WERI-Rb-1 (cell line): Measurements from ENCODE around the gene DNAJC11.
"Not testable (repeated sequence)": the region's sequence is repeated elsewhere in the genome, so short reads cannot be mapped to it uniquely, and the experiment has no call there.

ENCODE experiments used
- DNase-seq: peaks from one replicate; pipeline ENCODE4 v3.0.0-alpha.2; 2020
- H3K27ac ChIP-seq: fragments of 250-450 bp; sonication (Bioruptor Pico); 2 replicates; pipeline ENCODE4 v1.5.1; 2020; ENCODE audit warnings: mild to moderate bottlenecking, moderate library complexity
- H3K27me3 ChIP-seq: fragments of 250-450 bp; sonication (Bioruptor Pico); 2 replicates; pipeline ENCODE4 v1.5.1; 2021; ENCODE audit warnings: mild to moderate bottlenecking, low read depth, moderate library complexity; ENCODE audit not compliant: insufficient read depth, severe bottlenecking
- H3K36me3 ChIP-seq: fragments of 250-450 bp; sonication (Bioruptor Pico); 2 replicates; pipeline ENCODE4 v1.5.1; 2020; ENCODE audit warnings: mild to moderate bottlenecking, moderate library complexity
- H3K4me3 ChIP-seq: 2 replicates; pipeline ENCODE4 v1.5.1; 2011; ENCODE audit warnings: low read depth, mild to moderate bottlenecking, control low read depth, low read length
- H3K9me3 ChIP-seq: fragments of 250-450 bp; sonication (Bioruptor Pico); 2 replicates; pipeline ENCODE4 v1.5.1; 2021; ENCODE audit warnings: mild to moderate bottlenecking, moderate library complexity; ENCODE audit not compliant: severe bottlenecking
- TF ChIP-seq, protein P1 (sequence below): IDR thresholded peaks from 2 replicates; pipeline ENCODE4 v1.5.1; 2011; ENCODE audit warnings: low read depth, mild to moderate bottlenecking, control low read depth, inconsistent platforms, low read length

DNAJC11 gene, protein sequence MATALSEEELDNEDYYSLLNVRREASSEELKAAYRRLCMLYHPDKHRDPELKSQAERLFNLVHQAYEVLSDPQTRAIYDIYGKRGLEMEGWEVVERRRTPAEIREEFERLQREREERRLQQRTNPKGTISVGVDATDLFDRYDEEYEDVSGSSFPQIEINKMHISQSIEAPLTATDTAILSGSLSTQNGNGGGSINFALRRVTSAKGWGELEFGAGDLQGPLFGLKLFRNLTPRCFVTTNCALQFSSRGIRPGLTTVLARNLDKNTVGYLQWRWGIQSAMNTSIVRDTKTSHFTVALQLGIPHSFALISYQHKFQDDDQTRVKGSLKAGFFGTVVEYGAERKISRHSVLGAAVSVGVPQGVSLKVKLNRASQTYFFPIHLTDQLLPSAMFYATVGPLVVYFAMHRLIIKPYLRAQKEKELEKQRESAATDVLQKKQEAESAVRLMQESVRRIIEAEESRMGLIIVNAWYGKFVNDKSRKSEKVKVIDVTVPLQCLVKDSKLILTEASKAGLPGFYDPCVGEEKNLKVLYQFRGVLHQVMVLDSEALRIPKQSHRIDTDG

DNA sequence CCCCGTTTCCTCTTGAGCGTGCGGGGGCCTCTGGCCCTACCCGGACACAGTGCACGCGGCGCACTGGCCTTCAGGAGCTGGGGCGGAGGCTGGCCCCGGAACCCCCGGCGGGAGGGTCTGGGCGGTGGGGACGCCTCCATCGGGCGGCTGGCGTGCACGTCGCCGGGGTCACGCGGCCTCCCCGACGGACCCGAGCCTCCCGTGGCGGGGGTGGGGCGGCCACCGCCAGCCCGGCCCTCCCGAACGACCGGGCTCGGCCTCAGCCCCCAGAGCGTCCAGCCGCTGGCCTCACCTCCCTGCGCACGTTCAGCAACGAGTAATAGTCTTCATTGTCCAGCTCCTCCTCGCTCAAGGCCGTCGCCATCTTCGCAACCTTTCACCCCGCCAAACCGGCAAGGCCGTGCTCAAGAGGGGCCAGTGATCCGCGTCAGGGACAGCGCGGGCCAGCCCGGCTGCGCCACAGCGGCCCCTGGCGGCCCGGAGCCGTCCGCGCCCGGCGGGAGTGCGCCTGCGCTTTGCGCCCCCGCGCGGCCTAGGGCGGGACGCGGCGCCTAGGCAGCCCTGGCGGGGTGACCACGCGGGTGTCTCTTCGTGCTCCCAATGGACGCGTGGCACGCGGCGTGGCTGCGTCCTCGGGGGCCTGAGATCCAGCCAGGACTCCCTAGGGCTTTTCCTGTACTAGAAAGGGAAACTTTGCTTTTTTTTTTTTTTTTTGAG, at the start of gene DNAJC11:
DNAJC11 (minus strand) TSS at position 380 of the 717 bp plus-strand sequence; CDS start at position 364, 16 bp downstream.
- TF ChIP-seq, protein P1, sequence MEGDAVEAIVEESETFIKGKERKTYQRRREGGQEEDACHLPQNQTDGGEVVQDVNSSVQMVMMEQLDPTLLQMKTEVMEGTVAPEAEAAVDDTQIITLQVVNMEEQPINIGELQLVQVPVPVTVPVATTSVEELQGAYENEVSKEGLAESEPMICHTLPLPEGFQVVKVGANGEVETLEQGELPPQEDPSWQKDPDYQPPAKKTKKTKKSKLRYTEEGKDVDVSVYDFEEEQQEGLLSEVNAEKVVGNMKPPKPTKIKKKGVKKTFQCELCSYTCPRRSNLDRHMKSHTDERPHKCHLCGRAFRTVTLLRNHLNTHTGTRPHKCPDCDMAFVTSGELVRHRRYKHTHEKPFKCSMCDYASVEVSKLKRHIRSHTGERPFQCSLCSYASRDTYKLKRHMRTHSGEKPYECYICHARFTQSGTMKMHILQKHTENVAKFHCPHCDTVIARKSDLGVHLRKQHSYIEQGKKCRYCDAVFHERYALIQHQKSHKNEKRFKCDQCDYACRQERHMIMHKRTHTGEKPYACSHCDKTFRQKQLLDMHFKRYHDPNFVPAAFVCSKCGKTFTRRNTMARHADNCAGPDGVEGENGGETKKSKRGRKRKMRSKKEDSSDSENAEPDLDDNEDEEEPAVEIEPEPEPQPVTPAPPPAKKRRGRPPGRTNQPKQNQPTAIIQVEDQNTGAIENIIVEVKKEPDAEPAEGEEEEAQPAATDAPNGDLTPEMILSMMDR = peak; percentile 90
- peak within 1 kb of the TSS; percentile 95 for H3K27ac ChIP-seq
- H3K4me3 ChIP-seq = peak within 1 kb of the TSS; percentile 98
- H3K27me3 ChIP-seq = no peaks in the 10 kb centered on the region
- peaks cover 10% of the 10 kb centered on the region for H3K36me3 ChIP-seq
- peak; percentile 88 for DNase-seq
- H3K9me3 ChIP-seq = no peaks in the 10 kb centered on the region

DNA sequence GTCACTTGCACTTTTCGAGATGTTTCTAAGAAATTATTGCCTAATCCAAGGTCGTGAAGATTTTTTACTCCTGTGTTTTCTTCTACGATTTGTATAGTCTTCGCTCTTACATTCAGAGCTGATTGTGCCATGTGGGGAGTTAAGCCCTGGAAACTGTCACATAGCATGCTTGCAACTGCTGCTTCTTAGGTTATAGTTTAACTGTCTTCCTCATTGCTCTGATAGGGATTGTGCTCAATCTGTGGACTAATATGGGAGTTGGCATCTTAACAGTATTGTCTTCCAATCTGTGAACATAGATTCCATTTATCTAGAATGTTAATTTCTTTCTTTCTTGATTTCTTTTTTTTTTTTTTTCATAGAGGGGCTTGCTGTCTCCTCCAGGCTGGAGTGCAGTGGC, 48.9 kb upstream of the DNAJC11 start:
- no peaks in the 10 kb centered on the region for H3K27me3 ChIP-seq
- DNase-seq = no peak
- H3K27ac ChIP-seq = no peak overlapping the region
- H3K36me3 ChIP-seq = no peaks in the 10 kb centered on the region
- no peaks in the 10 kb centered on the region for H3K9me3 ChIP-seq
- TF ChIP-seq, protein P1 = no peak
- H3K4me3 ChIP-seq = no peak overlapping the region

DNA sequence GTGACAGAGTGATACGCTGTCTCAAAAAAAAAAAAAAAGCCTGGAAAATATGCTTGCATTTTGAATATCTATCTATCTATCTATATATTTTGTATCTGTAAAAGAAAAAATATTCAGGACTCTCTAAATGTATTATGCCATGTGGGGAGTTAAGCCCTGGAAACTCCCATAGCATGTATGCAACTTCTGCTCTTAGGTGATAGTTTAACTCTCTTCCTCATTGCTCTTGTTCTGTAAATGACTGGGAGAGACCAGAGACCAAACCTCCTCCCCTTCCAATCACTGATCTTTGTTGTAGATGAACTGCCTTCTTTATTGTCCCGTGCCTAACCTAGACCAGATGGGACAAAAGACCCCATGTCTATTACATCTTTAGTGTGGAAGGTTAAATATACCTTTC, 46.1 kb upstream of the DNAJC11 start:
- Histone ChIP-seq H3K4me3 (no peak overlapping the region), H3K9me3 (no peaks in the 10 kb centered on the region), H3K27me3 (no peaks in the 10 kb centered on the region), H3K27ac (no peak overlapping the region), H3K36me3 (no peaks in the 10 kb centered on the region)
- TF ChIP-seq, protein P1 = no peak
- DNase-seq = no peak

DNA sequence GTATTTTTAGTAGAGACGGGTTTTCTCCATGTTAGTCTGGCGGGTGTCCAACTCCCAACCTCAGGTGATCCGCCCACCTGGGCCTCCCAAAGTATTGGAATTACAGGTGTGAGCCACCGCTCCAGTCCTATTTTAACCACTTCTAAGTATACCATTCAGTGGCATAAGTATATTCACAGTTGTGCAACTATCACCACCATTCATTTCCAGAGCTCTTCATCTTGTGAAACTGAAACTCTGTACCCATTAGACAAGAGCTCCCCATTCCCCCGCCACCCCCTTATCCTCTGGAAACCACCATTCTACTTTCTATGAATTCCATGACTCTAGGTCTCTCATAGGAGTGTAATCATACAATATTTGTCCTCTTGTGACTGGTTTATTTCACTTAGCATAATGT, 43.5 kb upstream of the DNAJC11 start:
- Histone ChIP-seq H3K9me3 (no peaks in the 10 kb centered on the region), H3K27ac (no peak overlapping the region)
- no peak for DNase-seq

DNA sequence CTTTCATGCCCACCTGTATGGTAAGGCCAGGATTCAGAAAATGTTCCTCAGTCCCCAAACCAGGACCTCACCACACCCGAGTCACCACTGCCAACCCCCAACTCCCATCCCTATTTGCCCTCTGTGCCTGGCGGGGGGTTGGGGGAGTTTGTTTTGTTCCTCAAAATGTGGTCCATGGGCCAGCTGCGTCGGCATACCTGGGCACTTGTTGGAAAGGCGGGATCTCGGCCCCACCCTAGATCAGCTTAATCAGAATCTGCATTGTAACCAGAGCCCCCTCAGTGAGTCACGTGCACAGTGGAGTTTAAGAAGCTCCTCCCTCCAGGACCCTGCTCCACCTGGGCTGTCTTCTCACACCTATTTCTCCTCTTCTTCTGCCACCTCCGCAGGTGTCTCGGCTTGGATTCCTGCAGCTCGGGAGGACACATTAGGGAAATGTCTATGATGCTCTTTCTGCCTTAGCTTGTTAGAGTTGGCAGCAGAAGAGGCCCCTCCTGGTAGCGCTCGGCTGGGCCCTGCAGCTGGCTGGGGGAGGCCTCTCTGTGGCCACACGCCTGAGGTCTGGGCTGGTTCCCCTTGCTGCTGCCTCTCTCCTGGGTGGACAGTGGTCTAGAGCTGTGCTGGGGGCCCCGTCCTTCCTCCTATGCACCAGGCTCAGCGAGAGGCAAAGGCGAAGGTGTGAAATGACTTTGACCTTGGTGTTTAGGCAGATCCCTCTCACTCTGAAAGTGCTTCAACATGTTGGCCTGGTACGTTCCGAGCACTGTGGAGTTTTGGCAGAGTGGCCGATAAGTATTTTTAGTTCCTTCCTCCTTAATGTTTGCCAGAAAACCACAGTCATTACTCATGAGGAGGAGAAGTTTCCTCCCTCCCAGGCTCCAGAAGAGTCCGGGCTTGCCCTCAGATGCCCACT, 41.8 kb upstream of the DNAJC11 start:
- no peak overlapping the region for H3K4me3 ChIP-seq
- TF ChIP-seq, protein P1 = no peak
- DNase-seq = no peak
- no peak overlapping the region for H3K27ac ChIP-seq
- H3K9me3 ChIP-seq = no peaks in the 10 kb centered on the region
- no peaks in the 10 kb centered on the region for H3K36me3 ChIP-seq
- no peaks in the 10 kb centered on the region for H3K27me3 ChIP-seq

More for the DNA sequence above, 43.5 kb upstream of the DNAJC11 start:
- TF ChIP-seq, protein P1 = no peak
- H3K4me3 ChIP-seq = no peak overlapping the region
- H3K27me3 ChIP-seq = no peaks in the 10 kb centered on the region
- no peaks in the 10 kb centered on the region for H3K36me3 ChIP-seq

DNA sequence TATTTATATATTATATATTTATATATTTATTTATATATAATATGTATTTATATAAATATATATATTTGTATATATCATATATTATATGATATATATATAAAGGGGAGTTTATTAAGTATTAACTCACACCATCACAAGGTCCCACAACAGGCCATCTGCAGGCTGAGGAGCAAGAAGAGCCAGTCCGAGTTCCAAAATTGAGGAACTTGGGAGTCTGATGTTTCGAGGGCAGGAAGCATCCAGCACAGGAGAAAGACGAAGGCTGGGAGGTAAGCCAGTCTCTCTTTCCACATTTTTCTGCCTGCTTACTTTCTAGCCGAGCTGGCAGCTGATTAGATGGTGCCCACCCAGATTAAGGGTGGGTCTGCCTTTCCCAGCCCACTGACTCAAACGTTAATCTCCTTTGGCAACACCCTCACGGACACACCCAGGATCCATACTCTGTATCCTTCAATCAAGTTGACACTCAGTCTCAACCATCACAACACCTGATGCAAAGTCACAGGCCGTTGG, 41.1 kb upstream of the DNAJC11 start:
- not testable (repeated sequence) for DNase-seq, H3K4me3 ChIP-seq, H3K27ac ChIP-seq, H3K9me3 ChIP-seq, H3K27me3 ChIP-seq, H3K36me3 ChIP-seq
